Measurements from ENCODE around the gene NAV3.

GRCh38 chr12:77788231-77789168 is 42.2 kb upstream of the NAV3 start:
- no peak for TF ChIP-seq EZH2 (IDR thresholded peaks at IDR 0.05)
- TF ChIP-seq, protein P1, sequence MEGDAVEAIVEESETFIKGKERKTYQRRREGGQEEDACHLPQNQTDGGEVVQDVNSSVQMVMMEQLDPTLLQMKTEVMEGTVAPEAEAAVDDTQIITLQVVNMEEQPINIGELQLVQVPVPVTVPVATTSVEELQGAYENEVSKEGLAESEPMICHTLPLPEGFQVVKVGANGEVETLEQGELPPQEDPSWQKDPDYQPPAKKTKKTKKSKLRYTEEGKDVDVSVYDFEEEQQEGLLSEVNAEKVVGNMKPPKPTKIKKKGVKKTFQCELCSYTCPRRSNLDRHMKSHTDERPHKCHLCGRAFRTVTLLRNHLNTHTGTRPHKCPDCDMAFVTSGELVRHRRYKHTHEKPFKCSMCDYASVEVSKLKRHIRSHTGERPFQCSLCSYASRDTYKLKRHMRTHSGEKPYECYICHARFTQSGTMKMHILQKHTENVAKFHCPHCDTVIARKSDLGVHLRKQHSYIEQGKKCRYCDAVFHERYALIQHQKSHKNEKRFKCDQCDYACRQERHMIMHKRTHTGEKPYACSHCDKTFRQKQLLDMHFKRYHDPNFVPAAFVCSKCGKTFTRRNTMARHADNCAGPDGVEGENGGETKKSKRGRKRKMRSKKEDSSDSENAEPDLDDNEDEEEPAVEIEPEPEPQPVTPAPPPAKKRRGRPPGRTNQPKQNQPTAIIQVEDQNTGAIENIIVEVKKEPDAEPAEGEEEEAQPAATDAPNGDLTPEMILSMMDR (IDR thresholded peaks at IDR 0.05), result no peak
- TF ChIP-seq EZH2phosphoT487 (IDR thresholded peaks at IDR 0.05), result no peak

Data from neural progenitor cell (in vitro differentiated cells).